Smooth muscle cell (in vitro differentiated cells): ENCODE data around the gene TMTC2. TPM values are rescaled to one million over a fixed set of nuclear protein-coding genes. Genes with fewer than 3 reads are reported as not detected.

Experiments
- DNase-seq: peaks from one replicate; lab custom pipeline; 2025; ENCODE audit not compliant: unreplicated experiment; lab: John Stamatoyannopoulos, UW
- H2AFZ ChIP-seq: fragments of 200-600 bp; sonication (generic); 2 replicates; pipeline ENCODE4 v1.6.0; 2016; ENCODE audit warnings: antibody characterized with exemption, low read depth, mild to moderate bottlenecking
- H3F3A ChIP-seq: fragments of 200-600 bp; sonication (generic); 2 replicates; pipeline ENCODE4 v1.6.0; 2017; ENCODE audit warnings: antibody characterized with exemption, low read depth
- H3K27ac ChIP-seq: fragments of 200-600 bp; sonication (generic); 2 replicates; pipeline ENCODE4 v1.5.1; 2016; ENCODE audit warnings: low read depth, mild to moderate bottlenecking
- H3K27me3 ChIP-seq: fragments of 200-600 bp; sonication (generic); 2 replicates; pipeline ENCODE4 v1.6.1; 2016; ENCODE audit warnings: low read depth, mild to moderate bottlenecking
- H3K36me3 ChIP-seq: fragments of 200-600 bp; sonication (generic); 2 replicates; pipeline ENCODE4 v1.5.1; 2016; ENCODE audit warnings: low read depth
- H3K4me1 ChIP-seq: fragments of 200-600 bp; sonication (generic); 2 replicates; pipeline ENCODE4 v1.5.1; 2016; ENCODE audit warnings: low read depth
- H3K4me2 ChIP-seq: fragments of 200-600 bp; sonication (generic); 2 replicates; pipeline ENCODE4 v1.6.0; 2016; ENCODE audit warnings: mild to moderate bottlenecking
- H3K4me3 ChIP-seq: fragments of 200-600 bp; sonication (generic); 2 replicates; pipeline ENCODE4 v1.5.1; 2016; ENCODE audit warnings: mild to moderate bottlenecking
- H3K79me2 ChIP-seq: fragments of 200-600 bp; sonication (generic); 2 replicates; pipeline ENCODE4 v1.6.0; 2016; ENCODE audit warnings: low read depth, mild to moderate bottlenecking
- H3K9ac ChIP-seq: fragments of 200-600 bp; sonication (generic); 2 replicates; pipeline ENCODE4 v1.6.0; 2016; ENCODE audit warnings: low read depth
- H3K9me3 ChIP-seq: fragments of 200-600 bp; sonication (generic); replicated peaks from 2 replicates; pipeline ENCODE4 v1.5.1; 2016; ENCODE audit warnings: low read depth
- H4K20me1 ChIP-seq: fragments of 200-600 bp; sonication (generic); 2 replicates; pipeline ENCODE4 v1.6.0; 2016; ENCODE audit warnings: low read depth
- WGBS: methylation state at CpG from one replicate; pipeline ENCODE4 v1.1.7; 2016; ENCODE audit warnings: low lambda C conversion rate; 5-methylcytosine and 5-hydroxymethylcytosine counted together
- polyA plus RNA-seq: library from polyadenylated mRNA; unstranded; fragments of >200 nt; fragmentation: Nextera tagmentation; extraction: Ambion mirVana; gene quantifications from 2 replicates; pipeline ENCODE4 v1.2.1, GENCODE V29; 2016
- total RNA-seq: library from RNA; depleted of rRNA; stranded (reverse); fragments of >200 nt; gene quantifications from 2 replicates; pipeline ENCODE4 v1.2.3, GENCODE V29; 2014
- TF ChIP-seq, protein P1 (sequence below): fragments of 200-600 bp; sonication (generic); IDR thresholded peaks from 2 replicates; pipeline ENCODE4 v1.5.1; 2017; ENCODE audit warnings: borderline replicate concordance, mild to moderate bottlenecking, antibody characterized with exemption; ENCODE audit not compliant: insufficient read depth, poor library complexity, severe bottlenecking

The TMTC2 gene
- total and polyA plus RNA-seq, 2 experiments from 2014 or later: 0.71 to 10.6 TPM

DNA sequence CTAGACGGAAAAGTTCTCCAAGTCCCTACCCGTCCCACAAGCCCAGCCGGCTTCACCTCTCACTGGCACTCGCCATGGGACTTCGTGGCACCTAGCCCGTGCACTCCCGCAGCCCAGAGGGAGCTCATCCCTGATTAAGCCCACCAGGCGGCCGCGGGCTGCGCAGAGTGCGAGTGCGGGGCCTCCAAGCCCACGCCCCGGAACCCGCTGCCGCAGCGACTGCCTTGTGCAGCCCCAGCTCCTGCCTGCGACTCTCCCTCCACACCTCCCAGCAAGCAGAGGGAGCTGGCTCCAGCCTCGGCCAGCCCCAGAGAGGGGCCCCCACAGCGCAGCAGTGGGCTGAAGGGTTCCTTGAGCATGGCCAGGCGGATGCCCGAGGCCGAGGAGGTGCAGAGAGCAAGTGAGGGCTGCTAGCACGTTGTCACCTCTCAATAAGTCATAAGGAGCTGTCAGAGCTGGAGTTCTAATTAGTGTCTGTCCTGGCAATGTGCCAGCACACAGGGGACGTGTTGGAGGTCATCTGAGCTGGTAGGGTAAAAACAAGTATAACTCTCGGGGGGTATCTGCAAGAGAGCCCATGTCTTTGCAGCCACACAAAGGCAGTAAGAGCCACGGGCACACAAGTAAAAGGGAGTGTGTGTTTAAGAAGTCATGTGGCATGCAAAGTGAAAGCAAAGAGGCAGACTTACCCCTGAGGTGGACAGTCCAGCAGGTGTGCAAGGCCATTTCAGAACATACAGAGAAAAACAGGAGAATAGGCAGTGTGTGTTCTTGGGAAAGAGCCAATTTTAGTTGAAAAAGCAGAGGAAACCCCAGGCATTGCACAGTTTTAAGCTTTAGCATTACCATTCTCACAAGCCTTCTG lies 27.1 kb upstream of the TMTC2 start:
- Histone ChIP-seq H3K27me3 (no peaks in the 10 kb centered on the region), H3K9me3 (no peaks in the 10 kb centered on the region), H3K4me3 (no peak overlapping the region), H4K20me1 (no peaks in the 10 kb centered on the region), H3K4me2 (no peak overlapping the region), H3K4me1 (no peaks in the 10 kb centered on the region), H3K36me3 (no peaks in the 10 kb centered on the region), H3K27ac (no peak overlapping the region), H3K9ac (no peak overlapping the region), H3K79me2 (no peaks in the 10 kb centered on the region), H3F3A (no peaks in the 10 kb centered on the region), H2AFZ (no peak overlapping the region)
- 96% methylated on average over 28 of the region's 28 CpGs for WGBS
- TF ChIP-seq, protein P1, sequence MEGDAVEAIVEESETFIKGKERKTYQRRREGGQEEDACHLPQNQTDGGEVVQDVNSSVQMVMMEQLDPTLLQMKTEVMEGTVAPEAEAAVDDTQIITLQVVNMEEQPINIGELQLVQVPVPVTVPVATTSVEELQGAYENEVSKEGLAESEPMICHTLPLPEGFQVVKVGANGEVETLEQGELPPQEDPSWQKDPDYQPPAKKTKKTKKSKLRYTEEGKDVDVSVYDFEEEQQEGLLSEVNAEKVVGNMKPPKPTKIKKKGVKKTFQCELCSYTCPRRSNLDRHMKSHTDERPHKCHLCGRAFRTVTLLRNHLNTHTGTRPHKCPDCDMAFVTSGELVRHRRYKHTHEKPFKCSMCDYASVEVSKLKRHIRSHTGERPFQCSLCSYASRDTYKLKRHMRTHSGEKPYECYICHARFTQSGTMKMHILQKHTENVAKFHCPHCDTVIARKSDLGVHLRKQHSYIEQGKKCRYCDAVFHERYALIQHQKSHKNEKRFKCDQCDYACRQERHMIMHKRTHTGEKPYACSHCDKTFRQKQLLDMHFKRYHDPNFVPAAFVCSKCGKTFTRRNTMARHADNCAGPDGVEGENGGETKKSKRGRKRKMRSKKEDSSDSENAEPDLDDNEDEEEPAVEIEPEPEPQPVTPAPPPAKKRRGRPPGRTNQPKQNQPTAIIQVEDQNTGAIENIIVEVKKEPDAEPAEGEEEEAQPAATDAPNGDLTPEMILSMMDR: no peak
- DNase-seq: no peak

DNA sequence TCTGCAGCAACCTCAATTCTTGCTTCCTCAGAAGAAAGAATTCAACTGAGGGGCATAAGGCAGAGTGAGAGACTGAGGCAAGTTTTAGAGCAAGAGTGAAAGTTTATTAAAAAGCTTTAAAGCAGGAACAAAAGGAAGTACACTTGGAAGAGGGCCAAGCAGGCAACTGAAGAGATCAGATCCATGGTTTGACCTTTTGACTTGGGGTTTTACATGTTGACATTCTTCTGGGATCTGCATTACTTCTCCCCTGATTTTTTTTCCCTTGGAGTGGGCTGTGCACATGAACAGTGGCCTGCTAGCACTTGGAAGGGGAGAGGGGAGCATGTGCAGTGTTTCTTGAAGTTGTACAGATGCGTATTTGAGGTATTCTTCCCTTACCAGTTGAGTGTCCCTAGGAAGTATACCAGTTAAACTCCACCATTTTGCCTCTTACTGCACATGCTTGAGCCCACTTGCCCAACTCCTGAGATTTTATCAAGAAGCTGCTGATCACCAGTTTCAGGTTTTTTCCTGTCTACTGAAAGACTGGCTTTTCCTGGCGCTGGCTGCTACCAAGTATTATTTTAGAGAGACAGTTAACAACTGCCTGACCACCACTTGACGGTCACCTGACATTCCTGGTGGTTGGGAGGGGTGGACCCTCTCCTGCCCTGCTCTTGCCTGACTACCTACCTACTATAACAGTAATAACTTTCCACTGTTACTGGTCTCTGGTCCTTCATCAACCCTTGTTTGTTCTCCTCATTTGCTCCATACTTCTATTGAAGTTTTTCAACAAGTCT lies 26.0 kb upstream of the TMTC2 start:
- no peak for DNase-seq

DNA sequence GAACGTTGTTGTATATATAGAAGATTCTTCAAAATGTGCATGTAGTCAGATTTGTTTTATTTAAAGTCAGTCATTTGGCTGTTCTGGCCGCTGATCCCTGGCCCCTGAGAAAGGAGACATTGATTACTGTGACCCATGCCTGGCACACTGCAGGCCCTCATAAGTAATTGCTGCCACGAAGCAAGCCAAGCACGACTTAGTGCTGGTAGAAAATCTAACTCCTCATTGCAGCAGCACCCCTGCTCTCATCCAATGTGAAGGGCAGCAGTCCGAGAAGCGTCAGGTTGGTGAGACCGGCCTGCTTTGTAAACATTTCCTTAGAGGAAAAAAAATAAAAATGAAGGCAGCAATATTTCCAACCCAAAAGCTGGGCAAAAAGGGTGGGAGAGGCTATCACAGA lies 22.8 kb upstream of the TMTC2 start:
- Histone ChIP-seq H3K4me1 (no peaks in the 10 kb centered on the region), H3K9ac (no peak overlapping the region), H3K4me3 (no peak overlapping the region), H2AFZ (no peak overlapping the region), H3K27ac (no peak overlapping the region), H3K27me3 (no peaks in the 10 kb centered on the region), H4K20me1 (no peaks in the 10 kb centered on the region), H3K9me3 (no peaks in the 10 kb centered on the region), H3F3A (no peaks in the 10 kb centered on the region), H3K36me3 (no peaks in the 10 kb centered on the region), H3K4me2 (no peak overlapping the region), H3K79me2 (no peaks in the 10 kb centered on the region)
- TF ChIP-seq, protein P1: no peak
- 86% methylated on average over 7 of the region's 7 CpGs for WGBS
- DNase-seq: no peak

More for the DNA sequence above, 26.0 kb upstream of the TMTC2 start:
- no peak overlapping the region for H3K4me3 ChIP-seq
- H3K9me3 ChIP-seq: no peaks in the 10 kb centered on the region
- H3K36me3 ChIP-seq: no peaks in the 10 kb centered on the region
- H3F3A ChIP-seq: no peaks in the 10 kb centered on the region
- WGBS: 95% methylated on average over 3 of the region's 3 CpGs
- H3K4me2 ChIP-seq: no peak overlapping the region
- no peaks in the 10 kb centered on the region for H3K4me1 ChIP-seq
- no peak overlapping the region for H3K9ac ChIP-seq
- no peaks in the 10 kb centered on the region for H3K27me3 ChIP-seq
- H4K20me1 ChIP-seq: no peaks in the 10 kb centered on the region
- no peaks in the 10 kb centered on the region for H3K79me2 ChIP-seq
- TF ChIP-seq, protein P1: no peak
- no peak overlapping the region for H2AFZ ChIP-seq
- no peak overlapping the region for H3K27ac ChIP-seq
